ENCODE data around the gene UBE2J1.

DNA sequence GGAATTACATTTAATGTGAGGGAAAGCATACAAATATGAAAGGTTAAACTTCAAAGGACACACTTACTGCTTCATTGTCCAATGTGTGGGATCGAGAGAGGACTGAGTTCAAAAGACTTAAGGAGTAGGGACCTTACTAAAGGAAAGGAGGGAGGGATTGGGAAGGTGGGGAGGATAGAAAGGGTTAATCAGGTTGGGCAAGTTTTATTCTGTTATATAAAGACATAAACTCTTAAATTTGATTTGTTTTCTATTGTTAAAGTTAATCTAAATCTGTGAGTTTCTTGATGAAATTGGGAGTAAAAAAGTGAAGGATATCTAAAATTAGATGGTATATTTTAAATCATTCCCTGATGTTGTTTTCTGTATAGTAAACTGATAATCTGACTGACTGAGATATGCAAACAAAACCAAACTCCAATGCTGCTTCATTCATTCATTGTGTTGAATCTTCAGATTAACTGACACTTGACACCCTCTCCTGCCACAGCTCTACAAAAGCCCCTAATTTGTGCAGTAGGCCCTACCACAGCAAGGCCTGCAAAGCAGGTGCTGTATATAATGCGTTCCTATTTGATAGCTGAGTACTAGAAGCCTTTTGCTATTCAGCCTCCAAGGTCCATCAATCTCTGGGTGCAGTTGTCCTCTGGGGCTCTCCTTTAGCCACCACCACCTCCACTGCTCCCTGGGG lies 1.3 kb upstream of the UBE2J1 start:
- TF ChIP-seq, protein P1, sequence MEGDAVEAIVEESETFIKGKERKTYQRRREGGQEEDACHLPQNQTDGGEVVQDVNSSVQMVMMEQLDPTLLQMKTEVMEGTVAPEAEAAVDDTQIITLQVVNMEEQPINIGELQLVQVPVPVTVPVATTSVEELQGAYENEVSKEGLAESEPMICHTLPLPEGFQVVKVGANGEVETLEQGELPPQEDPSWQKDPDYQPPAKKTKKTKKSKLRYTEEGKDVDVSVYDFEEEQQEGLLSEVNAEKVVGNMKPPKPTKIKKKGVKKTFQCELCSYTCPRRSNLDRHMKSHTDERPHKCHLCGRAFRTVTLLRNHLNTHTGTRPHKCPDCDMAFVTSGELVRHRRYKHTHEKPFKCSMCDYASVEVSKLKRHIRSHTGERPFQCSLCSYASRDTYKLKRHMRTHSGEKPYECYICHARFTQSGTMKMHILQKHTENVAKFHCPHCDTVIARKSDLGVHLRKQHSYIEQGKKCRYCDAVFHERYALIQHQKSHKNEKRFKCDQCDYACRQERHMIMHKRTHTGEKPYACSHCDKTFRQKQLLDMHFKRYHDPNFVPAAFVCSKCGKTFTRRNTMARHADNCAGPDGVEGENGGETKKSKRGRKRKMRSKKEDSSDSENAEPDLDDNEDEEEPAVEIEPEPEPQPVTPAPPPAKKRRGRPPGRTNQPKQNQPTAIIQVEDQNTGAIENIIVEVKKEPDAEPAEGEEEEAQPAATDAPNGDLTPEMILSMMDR (IDR thresholded peaks at IDR 0.05) = no peak
- TF ChIP-seq POLR2A (IDR thresholded peaks at IDR 0.05) = no peak

Measured in heart left ventricle (tissue), 13 donors.